Neural cell (in vitro differentiated cells): ENCODE data around the gene SLC6A3. TPM values are rescaled to one million over a fixed set of nuclear protein-coding genes. Genes with fewer than 3 reads are reported as not detected.

ENCODE experiments used
- H2AFZ ChIP-seq: fragments of 200-600, 300-800 bp; sonication (generic), shearing (Covaris generic); 2 replicates; pipeline ENCODE4 v1.6.0; 2014; ENCODE audit warnings: low read depth, mild to moderate bottlenecking, antibody characterized with exemption, low read length, moderate library complexity
- H3F3A ChIP-seq: fragments of 200-600 bp; shearing (Covaris generic); 2 replicates; pipeline ENCODE4 v1.6.1; 2016; ENCODE audit warnings: mild to moderate bottlenecking, moderate library complexity, mixed read lengths, antibody characterized with exemption, low read length; ENCODE audit not compliant: insufficient read depth, poor library complexity, severe bottlenecking
- H3K27ac ChIP-seq: fragments of 200-600, 300-800 bp; sonication (generic), shearing (Covaris generic); 2 replicates; pipeline ENCODE4 v1.5.1; 2014; ENCODE audit warnings: mild to moderate bottlenecking, low read length, moderate library complexity
- H3K27me3 ChIP-seq: fragments of 300-800, 200-600 bp; sonication (generic), shearing (Covaris generic); 2 replicates; pipeline ENCODE4 v1.6.0; 2014; ENCODE audit warnings: mild to moderate bottlenecking, low read depth, low read length, moderate library complexity; ENCODE audit not compliant: insufficient read depth
- H3K36me3 ChIP-seq: fragments of 300-800, 200-600 bp; sonication (generic), shearing (Covaris generic); 2 replicates; pipeline ENCODE4 v1.5.1; 2014; ENCODE audit warnings: mild to moderate bottlenecking, antibody characterized with exemption, low read length, moderate library complexity; ENCODE audit not compliant: insufficient read depth
- H3K4me2 ChIP-seq: fragments of 300-800, 200-600 bp; sonication (generic), shearing (Covaris generic); 2 replicates; pipeline ENCODE4 v1.6.0; 2014; ENCODE audit warnings: mild to moderate bottlenecking, low read length
- H3K4me3 ChIP-seq: fragments of 300-800, 200-600 bp; sonication (generic), shearing (Covaris generic); 2 replicates; pipeline ENCODE4 v1.5.1; 2014; ENCODE audit warnings: mild to moderate bottlenecking, low read length, moderate library complexity
- H3K79me2 ChIP-seq: fragments of 200-600 bp; shearing (Covaris generic); replicated peaks from 2 replicates; pipeline ENCODE4 v1.6.0; 2014; ENCODE audit warnings: mild to moderate bottlenecking, low read length, moderate library complexity; ENCODE audit not compliant: insufficient read depth
- H3K9ac ChIP-seq: fragments of 300-800, 200-600 bp; sonication (generic), shearing (Covaris generic); 2 replicates; pipeline ENCODE4 v1.6.1; 2016; ENCODE audit warnings: mild to moderate bottlenecking, low read length, mixed read lengths
- H3K9me2 ChIP-seq: fragments of 200-600 bp; shearing (Covaris generic); 2 replicates; pipeline ENCODE4 v1.6.1; 2016; ENCODE audit warnings: mild to moderate bottlenecking, low read length, mixed read lengths; ENCODE audit not compliant: insufficient read depth
- H3K9me3 ChIP-seq: fragments of 200-600, 300-800 bp; sonication (generic), shearing (Covaris generic); 2 replicates; pipeline ENCODE4 v1.6.1; 2016; ENCODE audit warnings: mild to moderate bottlenecking, mixed run types, low read length, moderate library complexity, mixed read lengths
- H4K20me1 ChIP-seq: fragments of 200-600 bp; shearing (Covaris generic); 2 replicates; pipeline ENCODE4 v1.6.1; 2016; ENCODE audit warnings: mild to moderate bottlenecking, mixed run types; ENCODE audit not compliant: insufficient read depth
- EP300 ChIP-seq: fragments of 450-650 bp; conservative IDR thresholded peaks from 2 replicates; pipeline ENCODE4 v1.6.1; 2014; ENCODE audit warnings: antibody characterized with exemption, mild to moderate bottlenecking, moderate library complexity; ENCODE audit not compliant: poor library complexity, severe bottlenecking
- EZH2 ChIP-seq: fragments of 200-600, 300-800 bp; shearing (Covaris generic), sonication (generic); IDR thresholded peaks from 2 replicates; pipeline ENCODE4 v1.6.1; 2014; ENCODE audit warnings: antibody characterized with exemption, low read length, borderline replicate concordance, mild to moderate bottlenecking; ENCODE audit not compliant: insufficient read depth, poor library complexity, severe bottlenecking
- MXI1 ChIP-seq: fragments of 450-650 bp; conservative IDR thresholded peaks from 2 replicates; pipeline ENCODE4 v1.6.1; 2014; ENCODE audit warnings: antibody characterized with exemption, mild to moderate bottlenecking; ENCODE audit not compliant: poor library complexity, severe bottlenecking
- POLR2AphosphoS5 ChIP-seq: IDR thresholded peaks from 2 replicates; pipeline ENCODE4 v1.6.1; 2012
- RAD21 ChIP-seq: fragments of 450-650 bp; conservative IDR thresholded peaks from 2 replicates; pipeline ENCODE4 v1.6.1; 2014; ENCODE audit warnings: antibody characterized with exemption, mild to moderate bottlenecking, moderate library complexity
- SMC3 ChIP-seq: fragments of 450-650 bp; conservative IDR thresholded peaks from 2 replicates; pipeline ENCODE4 v1.6.1; 2014; ENCODE audit warnings: antibody characterized with exemption, mild to moderate bottlenecking, moderate library complexity; ENCODE audit not compliant: poor library complexity
- TAF1 ChIP-seq: IDR thresholded peaks from 2 replicates; pipeline ENCODE4 v1.6.1; 2012; ENCODE audit warnings: low read depth
- polyA plus RNA-seq: library from polyadenylated mRNA; depleted of rRNA; stranded (reverse); fragments of >200 nt; gene quantifications from 2 replicates; pipeline ENCODE4 v1.2.3, GENCODE V29; 2014
- TF ChIP-seq, protein P1 (sequence below): IDR thresholded peaks from 2 replicates; pipeline ENCODE4 v1.6.1; 2012; ENCODE audit warnings: borderline replicate concordance
- TF ChIP-seq, protein P2 (sequence below): fragments of 450-650 bp; IDR thresholded peaks from 2 replicates; pipeline ENCODE4 v1.5.1; 2014; ENCODE audit warnings: antibody characterized with exemption, mild to moderate bottlenecking, moderate library complexity; ENCODE audit not compliant: poor library complexity, severe bottlenecking

SLC6A3 gene
- polyA plus RNA-seq, 1 donor from 2014 or later, result 0.77 TPM

DNA sequence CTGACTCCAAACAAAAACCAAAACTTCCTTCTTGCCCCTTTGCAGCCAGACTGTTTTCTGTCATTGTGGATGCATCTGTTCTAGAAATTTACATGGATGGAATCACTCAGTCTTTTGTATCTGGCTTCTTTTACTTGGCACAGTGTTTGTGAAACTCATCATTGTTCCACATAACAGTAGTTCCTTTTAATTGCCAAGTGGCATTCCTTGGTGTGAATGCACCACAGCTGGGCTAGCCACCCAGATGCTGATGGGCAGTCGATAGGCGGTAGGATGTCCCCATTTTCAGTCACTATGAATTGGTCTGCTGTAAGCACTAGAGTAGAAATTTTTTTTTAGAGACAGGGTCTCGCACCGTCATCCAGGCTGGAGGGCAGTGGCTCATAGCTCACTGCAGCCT, 94.1 kb downstream of the SLC6A3 start:
- no peaks in the 10 kb centered on the region for H3K9me2 ChIP-seq
- no peak overlapping the region for H3K9ac ChIP-seq
- no peaks in the 10 kb centered on the region for H3F3A ChIP-seq
- TF ChIP-seq, protein P1, sequence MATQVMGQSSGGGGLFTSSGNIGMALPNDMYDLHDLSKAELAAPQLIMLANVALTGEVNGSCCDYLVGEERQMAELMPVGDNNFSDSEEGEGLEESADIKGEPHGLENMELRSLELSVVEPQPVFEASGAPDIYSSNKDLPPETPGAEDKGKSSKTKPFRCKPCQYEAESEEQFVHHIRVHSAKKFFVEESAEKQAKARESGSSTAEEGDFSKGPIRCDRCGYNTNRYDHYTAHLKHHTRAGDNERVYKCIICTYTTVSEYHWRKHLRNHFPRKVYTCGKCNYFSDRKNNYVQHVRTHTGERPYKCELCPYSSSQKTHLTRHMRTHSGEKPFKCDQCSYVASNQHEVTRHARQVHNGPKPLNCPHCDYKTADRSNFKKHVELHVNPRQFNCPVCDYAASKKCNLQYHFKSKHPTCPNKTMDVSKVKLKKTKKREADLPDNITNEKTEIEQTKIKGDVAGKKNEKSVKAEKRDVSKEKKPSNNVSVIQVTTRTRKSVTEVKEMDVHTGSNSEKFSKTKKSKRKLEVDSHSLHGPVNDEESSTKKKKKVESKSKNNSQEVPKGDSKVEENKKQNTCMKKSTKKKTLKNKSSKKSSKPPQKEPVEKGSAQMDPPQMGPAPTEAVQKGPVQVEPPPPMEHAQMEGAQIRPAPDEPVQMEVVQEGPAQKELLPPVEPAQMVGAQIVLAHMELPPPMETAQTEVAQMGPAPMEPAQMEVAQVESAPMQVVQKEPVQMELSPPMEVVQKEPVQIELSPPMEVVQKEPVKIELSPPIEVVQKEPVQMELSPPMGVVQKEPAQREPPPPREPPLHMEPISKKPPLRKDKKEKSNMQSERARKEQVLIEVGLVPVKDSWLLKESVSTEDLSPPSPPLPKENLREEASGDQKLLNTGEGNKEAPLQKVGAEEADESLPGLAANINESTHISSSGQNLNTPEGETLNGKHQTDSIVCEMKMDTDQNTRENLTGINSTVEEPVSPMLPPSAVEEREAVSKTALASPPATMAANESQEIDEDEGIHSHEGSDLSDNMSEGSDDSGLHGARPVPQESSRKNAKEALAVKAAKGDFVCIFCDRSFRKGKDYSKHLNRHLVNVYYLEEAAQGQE, result no peak
- TF ChIP-seq, protein P2, sequence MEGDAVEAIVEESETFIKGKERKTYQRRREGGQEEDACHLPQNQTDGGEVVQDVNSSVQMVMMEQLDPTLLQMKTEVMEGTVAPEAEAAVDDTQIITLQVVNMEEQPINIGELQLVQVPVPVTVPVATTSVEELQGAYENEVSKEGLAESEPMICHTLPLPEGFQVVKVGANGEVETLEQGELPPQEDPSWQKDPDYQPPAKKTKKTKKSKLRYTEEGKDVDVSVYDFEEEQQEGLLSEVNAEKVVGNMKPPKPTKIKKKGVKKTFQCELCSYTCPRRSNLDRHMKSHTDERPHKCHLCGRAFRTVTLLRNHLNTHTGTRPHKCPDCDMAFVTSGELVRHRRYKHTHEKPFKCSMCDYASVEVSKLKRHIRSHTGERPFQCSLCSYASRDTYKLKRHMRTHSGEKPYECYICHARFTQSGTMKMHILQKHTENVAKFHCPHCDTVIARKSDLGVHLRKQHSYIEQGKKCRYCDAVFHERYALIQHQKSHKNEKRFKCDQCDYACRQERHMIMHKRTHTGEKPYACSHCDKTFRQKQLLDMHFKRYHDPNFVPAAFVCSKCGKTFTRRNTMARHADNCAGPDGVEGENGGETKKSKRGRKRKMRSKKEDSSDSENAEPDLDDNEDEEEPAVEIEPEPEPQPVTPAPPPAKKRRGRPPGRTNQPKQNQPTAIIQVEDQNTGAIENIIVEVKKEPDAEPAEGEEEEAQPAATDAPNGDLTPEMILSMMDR, result no peak
- TF ChIP-seq TAF1 (no peak), EP300 (no peak), MXI1 (no peak), EZH2 (no peak)
- no peak overlapping the region for H3K4me3 ChIP-seq
- H4K20me1 ChIP-seq, result no peaks in the 10 kb centered on the region
- H3K9me3 ChIP-seq, result no peaks in the 10 kb centered on the region
- no peaks in the 10 kb centered on the region for H3K36me3 ChIP-seq
- H3K27me3 ChIP-seq, result no peaks in the 10 kb centered on the region
- no peak overlapping the region for H2AFZ ChIP-seq
- no peak overlapping the region for H3K4me2 ChIP-seq
- H3K27ac ChIP-seq, result no peak overlapping the region
- no peaks in the 10 kb centered on the region for H3K79me2 ChIP-seq

DNA sequence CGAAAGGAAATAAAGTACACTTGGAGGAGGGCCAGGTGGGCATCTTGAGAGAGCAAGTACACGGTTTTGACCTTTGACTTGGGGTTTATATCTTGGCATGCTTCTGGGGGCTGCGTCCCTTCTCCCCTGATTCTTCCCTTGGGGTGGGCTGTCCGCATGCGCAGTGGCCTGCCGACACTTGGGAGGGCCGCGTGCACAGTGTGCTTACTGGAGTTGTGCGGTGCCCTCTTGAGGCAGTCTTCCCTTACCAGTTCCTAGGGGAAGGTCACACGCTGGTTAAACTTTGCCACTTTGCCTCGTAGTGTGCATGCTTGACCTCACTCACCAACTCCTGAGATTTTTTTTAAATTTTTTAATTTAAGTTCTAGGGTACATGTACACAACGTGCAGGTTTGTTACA, 96.0 kb downstream of the SLC6A3 start:
- no peak overlapping the region for H3K9ac ChIP-seq
- H3K79me2 ChIP-seq, result peaks cover under 1% of the 10 kb centered on the region
- TF ChIP-seq SMC3 (no peak), MXI1 (no peak), POLR2AphosphoS5 (no peak), EP300 (no peak), RAD21 (no peak)
- TF ChIP-seq, protein P2, result no peak
- TF ChIP-seq, protein P1, result no peak
- H3K27me3 ChIP-seq, result no peaks in the 10 kb centered on the region
- H3K4me3 ChIP-seq, result no peak overlapping the region
- no peak overlapping the region for H3K4me2 ChIP-seq
- no peak overlapping the region for H3K27ac ChIP-seq
- H3K36me3 ChIP-seq, result no peaks in the 10 kb centered on the region
- H2AFZ ChIP-seq, result no peak overlapping the region
- H4K20me1 ChIP-seq, result no peaks in the 10 kb centered on the region
- no peaks in the 10 kb centered on the region for H3K9me3 ChIP-seq
- no peaks in the 10 kb centered on the region for H3F3A ChIP-seq
- H3K9me2 ChIP-seq, result no peaks in the 10 kb centered on the region
